Lower lobe of right lung (tissue), 2 donors: Measurements from ENCODE around the gene PLEKHD1. TPM values are rescaled to one million over a fixed set of nuclear protein-coding genes. Genes with fewer than 3 reads are reported as not detected.

Source experiments
- ATAC-seq, 2 donors: fragments of 200-7000 bp; cut with Tn5 transposase; one replicate each; pipeline ENCODE4 v1.9.1; 2020 to 2022; ENCODE audit warnings: mild to moderate bottlenecking in 2 of 2, moderate library complexity in 2 of 2
- DNase-seq: peaks from one replicate; pipeline ENCODE4 v3.0.0-alpha.2; 2020
- H3K27ac ChIP-seq: fragments of 200-600 bp; one replicate; pipeline ENCODE4 v1.8.0; 2022
- H3K27me3 ChIP-seq: fragments of 200-600 bp; one replicate; pipeline ENCODE4 v1.8.0; 2022; ENCODE audit warnings: low read depth
- H3K36me3 ChIP-seq: fragments of 200-600 bp; one replicate; pipeline ENCODE4 v1.8.0; 2022; ENCODE audit warnings: mild to moderate bottlenecking
- H3K4me1 ChIP-seq: fragments of 200-600 bp; one replicate; pipeline ENCODE4 v1.8.0; 2022
- H3K4me3 ChIP-seq: fragments of 200-600 bp; one replicate; pipeline ENCODE4 v1.8.0; 2022; ENCODE audit warnings: mild to moderate bottlenecking
- H3K9me3 ChIP-seq: fragments of 200-600 bp; one replicate; pipeline ENCODE4 v1.8.0; 2022
- intact Hi-C: fragments of 100-400 bp; cut with DNase I; formaldehyde crosslinking; loops from one replicate; pipeline ENCODE4 v1.11.0; 2022
- total RNA-seq: library from RNA; stranded (reverse); fragmentation: NEBNext Ultra II Directional; extraction: Animal tissue kit (Norgen Biotek cat#: 25700); gene quantifications from one replicate; pipeline ENCODE4 v1.2.1, GENCODE V29; 2021
- TF ChIP-seq, protein P1 (sequence below): fragments of 200-600 bp; IDR thresholded peaks from one replicate; pipeline ENCODE4 v1.8.0; 2022; ENCODE audit warnings: antibody characterized with exemption, mild to moderate bottlenecking
- donor health status: DM: no; HTN: yes; CAD: no; lungs with severe emphysema.

The PLEKHD1 gene
- total RNA-seq, 1 donor from 2014 or later = 0.47 TPM

DNA sequence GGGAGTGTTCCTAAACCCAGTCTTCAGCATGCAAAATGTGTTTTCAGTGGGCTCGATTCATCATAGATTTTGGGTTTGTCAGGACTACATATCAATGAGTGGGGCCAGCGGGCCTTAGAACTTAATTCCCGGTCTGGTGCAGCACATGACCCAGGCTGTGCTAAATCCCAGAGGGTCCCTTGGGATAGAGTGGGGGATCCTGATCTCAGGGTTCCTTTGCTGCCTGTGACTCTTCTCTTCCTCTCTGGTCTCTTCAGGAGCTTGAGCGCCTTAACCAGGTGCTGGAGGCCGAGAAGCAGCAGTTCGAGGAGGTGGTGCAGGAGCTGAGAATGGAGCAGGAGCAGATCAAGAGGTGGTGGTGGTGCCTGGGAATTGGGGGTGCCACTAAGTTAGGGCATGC lies 37.5 kb downstream of the PLEKHD1 start:
- H3K27me3 ChIP-seq = no peaks in the 10 kb centered on the region
- H3K27ac ChIP-seq = no peak overlapping the region
- TF ChIP-seq, protein P1, sequence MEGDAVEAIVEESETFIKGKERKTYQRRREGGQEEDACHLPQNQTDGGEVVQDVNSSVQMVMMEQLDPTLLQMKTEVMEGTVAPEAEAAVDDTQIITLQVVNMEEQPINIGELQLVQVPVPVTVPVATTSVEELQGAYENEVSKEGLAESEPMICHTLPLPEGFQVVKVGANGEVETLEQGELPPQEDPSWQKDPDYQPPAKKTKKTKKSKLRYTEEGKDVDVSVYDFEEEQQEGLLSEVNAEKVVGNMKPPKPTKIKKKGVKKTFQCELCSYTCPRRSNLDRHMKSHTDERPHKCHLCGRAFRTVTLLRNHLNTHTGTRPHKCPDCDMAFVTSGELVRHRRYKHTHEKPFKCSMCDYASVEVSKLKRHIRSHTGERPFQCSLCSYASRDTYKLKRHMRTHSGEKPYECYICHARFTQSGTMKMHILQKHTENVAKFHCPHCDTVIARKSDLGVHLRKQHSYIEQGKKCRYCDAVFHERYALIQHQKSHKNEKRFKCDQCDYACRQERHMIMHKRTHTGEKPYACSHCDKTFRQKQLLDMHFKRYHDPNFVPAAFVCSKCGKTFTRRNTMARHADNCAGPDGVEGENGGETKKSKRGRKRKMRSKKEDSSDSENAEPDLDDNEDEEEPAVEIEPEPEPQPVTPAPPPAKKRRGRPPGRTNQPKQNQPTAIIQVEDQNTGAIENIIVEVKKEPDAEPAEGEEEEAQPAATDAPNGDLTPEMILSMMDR = no peak
- no peak overlapping the region for H3K4me3 ChIP-seq
- ATAC-seq = no peak
- no peaks in the 10 kb centered on the region for H3K9me3 ChIP-seq
- DNase-seq = no peak
- intact Hi-C loops = no loop called here
- no peaks in the 10 kb centered on the region for H3K36me3 ChIP-seq
- no peaks in the 10 kb centered on the region for H3K4me1 ChIP-seq

DNA sequence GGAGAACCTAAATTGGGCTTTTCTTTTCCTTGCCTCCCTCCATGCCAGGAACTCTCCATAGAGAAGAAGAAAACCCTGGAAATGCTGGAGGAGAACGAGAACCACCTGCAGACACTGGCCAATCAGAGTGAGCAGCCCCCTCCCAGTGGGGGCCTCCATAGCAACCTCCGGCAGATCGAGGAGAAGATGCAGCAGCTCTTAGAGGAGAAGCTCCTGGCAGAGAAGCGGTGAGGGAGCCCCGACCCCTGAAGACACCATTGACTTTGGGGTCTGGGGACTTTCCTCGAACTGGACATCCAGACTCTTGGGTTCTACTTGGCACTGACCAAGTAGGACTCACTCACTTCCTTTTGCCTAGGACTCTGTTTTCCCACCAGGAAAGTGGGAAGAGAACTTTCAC lies 41.4 kb downstream of the PLEKHD1 start:
- Histone ChIP-seq H3K36me3 (no peaks in the 10 kb centered on the region), H3K9me3 (no peaks in the 10 kb centered on the region), H3K4me3 (no peak overlapping the region), H3K27ac (no peak overlapping the region), H3K4me1 (no peaks in the 10 kb centered on the region), H3K27me3 (no peaks in the 10 kb centered on the region)
- TF ChIP-seq, protein P1 = no peak
- DNase-seq (no peak), ATAC-seq (no peak)
- intact Hi-C loops = no loop called here

DNA sequence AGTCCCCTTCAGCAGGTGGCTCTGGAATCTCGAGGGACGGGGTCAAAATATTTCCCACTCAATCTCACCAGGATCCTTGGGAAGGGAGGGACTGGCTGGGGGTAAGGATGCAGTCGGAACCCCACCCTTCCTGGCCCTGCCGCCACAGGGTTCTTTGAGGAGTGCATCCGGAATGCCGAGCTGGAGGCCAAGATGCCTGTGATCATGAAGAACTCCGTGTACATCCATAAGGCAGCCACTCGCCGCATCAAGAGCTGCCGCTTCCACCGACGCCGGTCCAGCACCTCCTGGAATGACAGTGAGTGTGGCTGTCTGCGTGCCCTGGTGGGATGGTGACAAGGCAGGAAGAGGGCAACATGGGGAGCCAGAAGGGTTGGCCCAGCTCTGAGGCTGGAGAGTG lies 43.1 kb downstream of the PLEKHD1 start:
- H3K9me3 ChIP-seq = no peaks in the 10 kb centered on the region
- no peaks in the 10 kb centered on the region for H3K36me3 ChIP-seq
- H3K4me3 ChIP-seq = no peak overlapping the region
- intact Hi-C loops = no loop called here
- DNase-seq (no peak), ATAC-seq (no peak)
- H3K4me1 ChIP-seq = no peaks in the 10 kb centered on the region
- H3K27ac ChIP-seq = no peak overlapping the region
- H3K27me3 ChIP-seq = no peaks in the 10 kb centered on the region
- TF ChIP-seq, protein P1 = no peak

DNA sequence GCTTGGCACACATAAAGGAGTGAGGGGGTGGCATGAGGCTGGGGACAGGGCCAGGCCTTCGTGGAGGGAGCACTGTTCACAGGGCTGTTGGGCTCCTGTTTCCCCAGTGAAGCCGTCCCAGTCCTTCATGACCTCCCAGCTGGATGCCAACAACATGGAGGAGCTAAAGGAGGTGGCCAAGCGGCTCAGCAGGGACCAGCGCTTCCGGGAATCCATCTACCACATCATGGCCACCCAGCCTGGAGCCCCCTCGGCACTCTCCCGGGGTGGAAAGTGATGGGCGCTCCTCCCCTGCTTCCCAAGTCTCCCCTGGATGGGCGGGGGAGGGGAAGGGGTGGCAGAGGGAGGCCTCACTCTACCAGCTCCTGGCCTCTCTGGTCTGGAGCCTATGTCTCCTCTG lies 43.6 kb downstream of the PLEKHD1 start:
- intact Hi-C loops = no loop called here
- H3K27ac ChIP-seq = no peak overlapping the region

DNA sequence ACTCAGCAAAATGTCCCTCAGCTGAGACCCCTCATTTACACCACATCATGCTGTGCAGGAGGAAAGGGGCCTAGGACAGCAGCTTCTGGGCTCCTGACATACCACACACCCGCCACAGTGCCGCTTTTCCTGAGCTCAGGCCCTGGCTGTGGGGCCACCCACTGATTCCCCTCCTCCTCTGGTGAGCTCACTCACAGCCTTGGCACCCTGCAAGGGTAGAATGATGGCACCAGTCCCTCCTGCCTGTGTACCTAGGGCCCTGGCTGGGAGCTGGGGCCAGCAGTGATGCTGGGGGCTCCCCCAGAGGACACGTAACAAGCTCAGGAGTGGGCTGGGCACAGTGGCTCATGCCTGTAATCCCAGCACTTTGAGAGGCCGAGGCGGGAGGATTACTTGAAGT lies 44.4 kb downstream of the PLEKHD1 start:
- intact Hi-C loops = no loop called here

More for the DNA sequence above, 43.6 kb downstream of the PLEKHD1 start:
- ATAC-seq (peak in 1 of 2 donors; percentile 5), DNase-seq (no peak)
- Histone ChIP-seq H3K9me3 (no peaks in the 10 kb centered on the region), H3K36me3 (no peaks in the 10 kb centered on the region), H3K27me3 (no peaks in the 10 kb centered on the region), H3K4me1 (no peaks in the 10 kb centered on the region), H3K4me3 (no peak overlapping the region)
- TF ChIP-seq, protein P1 = no peak

More for the DNA sequence above, 44.4 kb downstream of the PLEKHD1 start:
- no peak for DNase-seq
- Histone ChIP-seq H3K27ac (no peak overlapping the region), H3K4me3 (no peak overlapping the region), H3K27me3 (no peaks in the 10 kb centered on the region), H3K36me3 (no peaks in the 10 kb centered on the region), H3K9me3 (no peaks in the 10 kb centered on the region), H3K4me1 (no peaks in the 10 kb centered on the region)
- ATAC-seq = no peak
- TF ChIP-seq, protein P1 = no peak
